ENCODE measurements around the gene TMEM184A.

The TMEM184A gene

DNA sequence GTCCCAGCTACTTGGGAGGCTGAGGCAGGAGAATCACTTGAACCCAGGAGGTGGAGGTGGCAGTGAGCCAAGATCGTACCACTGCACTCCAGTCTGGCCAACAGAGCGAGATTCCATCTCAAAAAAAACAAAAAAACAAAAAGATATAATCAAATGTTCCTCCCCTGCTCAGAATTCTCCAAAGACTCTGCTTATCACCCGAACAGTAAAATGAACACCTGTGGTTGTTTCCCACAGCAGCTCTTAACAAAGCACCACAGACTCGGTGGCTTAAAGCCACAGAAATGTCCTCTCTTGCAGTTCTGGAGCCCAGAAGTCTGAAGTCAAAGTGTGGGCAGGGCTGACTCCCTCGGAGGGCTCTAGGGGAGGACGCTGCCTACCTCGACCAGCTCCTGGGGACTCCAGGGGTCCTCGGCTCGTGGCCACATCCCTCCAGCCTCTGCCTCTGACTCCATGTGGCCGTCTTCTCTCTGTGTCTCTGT is 47.7 kb downstream of the TMEM184A start:
- no peaks in the 10 kb centered on the region for H3K27me3 ChIP-seq (ENCODE audit: control insufficient read depth in 1 of 2, insufficient read depth in 2 of 2, low read length in 2 of 2)
- no peaks in the 10 kb centered on the region for H3K9me3 ChIP-seq (ENCODE audit: control insufficient read depth in 2 of 2, low read length in 2 of 2)
- no peak overlapping the region for H3K27ac ChIP-seq (ENCODE audit: low read length)
- H3K36me3 ChIP-seq (ENCODE audit: control insufficient read depth in 2 of 2, insufficient read depth in 2 of 2, low read length in 2 of 2) = no peaks in the 10 kb centered on the region
- peaks cover 11% of the 10 kb centered on the region for H3K4me1 ChIP-seq (ENCODE audit: control insufficient read depth, insufficient read depth, low read length)
- H3K9ac ChIP-seq (ENCODE audit: low read length in 2 of 2) = no peak overlapping the region
- no peak overlapping the region for H3K4me3 ChIP-seq (ENCODE audit: low read length in 2 of 2)

DNA sequence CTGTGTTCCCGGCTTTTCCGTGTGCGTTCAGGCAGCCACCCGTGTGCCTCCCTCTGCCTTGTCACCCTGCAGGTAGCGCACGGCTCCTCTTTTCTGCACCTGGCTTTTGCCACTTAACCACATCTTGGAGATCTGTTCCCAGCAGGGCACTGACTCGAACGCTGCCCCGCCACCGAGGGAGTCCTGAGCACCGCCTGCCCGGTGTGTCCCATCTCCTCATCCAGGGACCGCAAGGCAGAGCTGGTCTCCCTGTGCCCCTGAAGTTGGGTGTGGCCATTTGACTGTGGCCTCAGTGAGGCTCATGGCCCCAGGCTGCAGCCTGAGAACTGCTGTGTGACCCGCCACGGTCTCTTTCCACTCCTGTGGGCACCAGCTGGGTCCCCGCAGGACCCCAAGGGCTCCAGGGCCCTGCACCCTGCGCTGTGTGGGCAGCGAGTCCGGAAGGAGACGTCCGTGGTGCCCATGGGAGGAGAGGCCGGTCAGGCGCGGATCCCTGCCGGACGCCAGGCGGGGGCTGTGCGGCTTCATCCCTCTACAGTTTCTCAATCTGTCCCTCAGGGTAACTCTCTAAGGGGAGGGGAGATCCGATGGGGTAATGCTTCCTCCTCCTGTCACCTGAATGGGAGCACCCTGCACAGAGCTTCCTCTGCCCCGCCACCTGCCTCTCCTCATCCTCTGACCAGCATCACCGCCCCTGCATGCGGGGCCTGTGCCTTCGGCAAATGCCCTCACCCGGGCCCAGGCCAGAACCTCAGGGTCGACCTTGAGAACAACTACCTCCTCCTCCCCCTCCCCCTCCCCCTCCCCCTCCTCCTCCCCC is 50.1 kb downstream of the TMEM184A start:
- no peak overlapping the region for H3K9ac ChIP-seq (ENCODE audit: low read length in 2 of 2)
- H3K27ac ChIP-seq (ENCODE audit: low read length) = no peak overlapping the region
- no peak overlapping the region for H3K4me3 ChIP-seq (ENCODE audit: low read length in 2 of 2)

DNA sequence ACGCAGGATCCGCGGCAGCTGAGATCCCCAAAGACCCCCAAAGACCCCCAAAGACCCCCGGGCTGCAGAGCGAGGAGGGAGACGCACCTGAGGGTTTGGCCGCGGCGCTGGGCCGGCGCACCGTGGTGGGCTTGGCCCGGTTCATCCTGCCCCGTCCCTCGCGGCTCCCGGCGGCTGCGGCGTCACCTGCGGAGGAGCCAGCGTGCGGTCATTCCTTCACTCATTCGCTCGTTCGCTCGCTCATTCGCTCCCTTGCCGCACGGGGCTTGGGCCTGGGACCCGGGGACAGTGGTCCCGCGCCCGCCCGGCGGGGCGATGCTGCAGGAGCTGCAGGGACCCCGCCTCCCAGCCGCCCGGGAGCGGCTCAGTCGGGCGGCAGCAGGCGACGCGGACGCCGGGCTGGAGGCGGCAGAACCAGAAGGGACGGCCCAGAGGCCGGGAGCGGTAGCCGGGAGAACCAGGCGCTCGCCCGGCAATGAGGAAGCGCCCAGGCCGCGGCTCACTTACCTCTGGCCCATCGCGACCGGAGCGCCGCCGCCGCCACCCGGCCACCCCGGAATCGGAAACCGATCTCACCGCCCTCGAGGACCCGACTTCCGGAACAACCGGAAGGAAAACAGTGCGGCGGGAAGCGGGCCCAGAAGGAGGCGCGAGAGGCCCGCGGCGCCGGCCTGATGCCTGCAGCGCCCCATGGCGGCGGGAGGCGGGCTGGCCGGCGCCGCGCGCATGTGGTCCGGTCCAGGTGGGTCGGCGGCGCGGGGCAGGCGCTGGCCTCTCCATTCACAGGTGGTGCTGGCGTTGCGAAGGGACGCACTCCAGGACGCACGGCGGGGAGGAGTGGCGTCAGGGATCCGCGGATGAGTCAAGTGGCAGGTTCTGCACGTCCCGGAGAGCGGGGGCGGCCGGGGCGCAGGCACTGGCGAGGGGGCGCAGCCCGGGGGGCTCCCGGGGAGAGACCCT is 51.9 kb downstream of the TMEM184A start, which contains the start of gene INTS1:
INTS1 (minus strand) TSS at position 574 of the 960 bp plus-strand sequence; CDS start at position 145, 429 bp downstream.
- peak within 1 kb of the TSS; percentile 64 to 72 for H3K9ac ChIP-seq (ENCODE audit: low read length in 2 of 2)
- no peak within 1 kb of the TSS for H3K27ac ChIP-seq (ENCODE audit: low read length)
- H3K4me1 ChIP-seq (ENCODE audit: control insufficient read depth, insufficient read depth, low read length) = peaks cover 20% of the 10 kb centered on the region
- no peaks in the 10 kb centered on the region for H3K9me3 ChIP-seq (ENCODE audit: control insufficient read depth in 2 of 2, low read length in 2 of 2)
- H3K36me3 ChIP-seq (ENCODE audit: control insufficient read depth in 2 of 2, insufficient read depth in 2 of 2, low read length in 2 of 2) = peaks cover 4 to 21% of the 10 kb centered on the region in 2 donors
- no peaks in the 10 kb centered on the region for H3K27me3 ChIP-seq (ENCODE audit: control insufficient read depth in 1 of 2, insufficient read depth in 2 of 2, low read length in 2 of 2)
- H3K4me3 ChIP-seq (ENCODE audit: low read length in 2 of 2) = peak within 1 kb of the TSS; percentile 94 to 96

More for the DNA sequence above, 50.1 kb downstream of the TMEM184A start:
- H3K27me3 ChIP-seq (ENCODE audit: control insufficient read depth in 1 of 2, insufficient read depth in 2 of 2, low read length in 2 of 2) = no peaks in the 10 kb centered on the region
- H3K36me3 ChIP-seq (ENCODE audit: control insufficient read depth in 2 of 2, insufficient read depth in 2 of 2, low read length in 2 of 2) = peaks cover 4 to 11% of the 10 kb centered on the region in 2 donors
- H3K9me3 ChIP-seq (ENCODE audit: control insufficient read depth in 2 of 2, low read length in 2 of 2) = no peaks in the 10 kb centered on the region
- peaks cover 20% of the 10 kb centered on the region for H3K4me1 ChIP-seq (ENCODE audit: control insufficient read depth, insufficient read depth, low read length)

DNA sequence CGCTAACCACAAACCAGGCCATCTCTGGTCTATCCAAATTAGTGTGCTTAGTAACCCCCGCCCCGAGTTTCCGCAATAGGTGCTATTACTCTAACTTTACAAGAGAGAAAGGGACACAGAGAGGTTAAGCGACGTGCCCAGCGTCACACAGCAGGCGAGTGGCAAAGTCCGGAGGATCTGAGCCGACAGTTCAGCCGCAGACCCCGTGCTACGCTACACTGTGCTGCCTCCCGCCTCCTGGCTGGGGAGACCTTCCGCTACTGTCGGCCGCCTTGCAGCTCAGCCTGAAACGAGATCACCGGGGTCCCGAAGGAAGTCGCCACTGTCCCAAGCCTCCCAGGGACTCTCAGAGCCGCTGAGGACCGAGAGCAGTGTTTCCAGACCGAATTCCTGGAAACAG is 52.6 kb downstream of the TMEM184A start:
- Histone ChIP-seq H3K27ac (ENCODE audit: low read length) (no peak overlapping the region), H3K36me3 (ENCODE audit: control insufficient read depth in 2 of 2, insufficient read depth in 2 of 2, low read length in 2 of 2) (peaks cover 4 to 21% of the 10 kb centered on the region in 2 donors), H3K9ac (ENCODE audit: low read length in 2 of 2) (peak overlapping the region; percentile 64 to 72), H3K9me3 (ENCODE audit: control insufficient read depth in 2 of 2, low read length in 2 of 2) (no peaks in the 10 kb centered on the region), H3K4me3 (ENCODE audit: low read length in 2 of 2) (peak overlapping the region; percentile 94 to 96), H3K4me1 (ENCODE audit: control insufficient read depth, insufficient read depth, low read length) (peaks cover 20% of the 10 kb centered on the region), H3K27me3 (ENCODE audit: control insufficient read depth in 1 of 2, insufficient read depth in 2 of 2, low read length in 2 of 2) (no peaks in the 10 kb centered on the region)

DNA sequence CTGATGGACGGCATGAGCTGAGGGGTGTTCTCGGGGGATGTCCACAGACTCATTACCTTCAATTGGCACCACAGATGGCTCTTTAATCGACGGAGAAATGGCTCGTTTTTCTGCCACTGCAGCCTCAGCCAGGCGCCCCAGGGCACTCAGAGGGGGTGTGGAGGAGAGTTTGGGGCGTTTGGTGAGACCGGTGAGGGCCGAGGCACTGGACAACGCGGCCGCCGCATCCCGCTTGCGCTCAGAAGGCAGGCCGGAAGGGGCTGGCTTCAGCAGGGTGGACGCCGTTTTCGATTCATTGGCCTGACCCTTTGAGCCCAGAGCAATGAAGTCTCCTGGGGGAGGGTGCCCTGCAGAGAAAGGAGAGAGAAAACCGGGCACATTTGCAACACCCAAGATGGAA is 53.2 kb downstream of the TMEM184A start:
- H3K36me3 ChIP-seq (ENCODE audit: control insufficient read depth in 2 of 2, insufficient read depth in 2 of 2, low read length in 2 of 2) = peaks cover 9 to 25% of the 10 kb centered on the region in 2 donors

DNA sequence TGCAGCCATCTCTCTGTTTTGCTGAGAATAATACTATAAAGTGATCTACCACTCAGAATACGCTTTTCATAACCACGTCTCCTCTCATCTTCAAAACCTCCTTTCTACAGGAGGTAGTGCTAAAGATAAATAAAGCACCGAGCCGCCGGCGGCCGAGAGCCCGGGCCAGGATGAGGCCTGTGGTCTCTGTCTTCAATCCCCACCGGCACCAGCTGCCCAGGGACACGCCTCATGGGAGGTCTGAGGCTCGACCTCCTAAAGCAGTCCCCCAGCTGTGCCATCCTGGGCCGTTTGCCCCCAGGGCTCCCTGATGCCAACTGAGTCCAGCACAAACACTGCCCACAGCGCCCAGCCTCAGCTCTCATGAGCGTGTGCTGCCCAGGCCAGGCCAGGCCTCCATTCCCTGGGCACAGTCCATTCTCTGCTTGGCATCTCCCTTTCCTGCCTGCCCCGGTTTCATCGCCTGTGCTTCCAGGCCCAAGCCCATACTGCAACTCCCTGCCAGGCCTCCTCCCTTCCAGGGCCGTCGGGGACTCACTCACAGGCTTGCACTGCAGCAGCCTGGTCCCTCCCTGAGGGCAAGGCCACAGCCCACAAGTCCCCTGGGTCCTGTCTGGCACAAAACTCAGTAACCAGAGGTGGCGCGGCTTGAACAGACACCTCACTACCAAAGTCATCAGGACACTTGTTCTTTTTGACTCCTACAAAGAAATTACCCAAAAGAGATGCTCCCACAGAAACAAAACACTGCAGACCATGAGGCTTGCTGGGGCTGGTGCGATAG is 54.3 kb downstream of the TMEM184A start:
- H3K4me1 ChIP-seq (ENCODE audit: control insufficient read depth, insufficient read depth, low read length) = peaks cover 20% of the 10 kb centered on the region
- H3K36me3 ChIP-seq (ENCODE audit: control insufficient read depth in 2 of 2, insufficient read depth in 2 of 2, low read length in 2 of 2) = peaks cover 18 to 31% of the 10 kb centered on the region in 2 donors
- H3K27ac ChIP-seq (ENCODE audit: low read length) = no peak overlapping the region
- H3K9me3 ChIP-seq (ENCODE audit: control insufficient read depth in 2 of 2, low read length in 2 of 2) = no peaks in the 10 kb centered on the region
- H3K4me3 ChIP-seq (ENCODE audit: low read length in 2 of 2) = peak overlapping the region in 1 of 2 donors; percentile 3
- no peak overlapping the region for H3K9ac ChIP-seq (ENCODE audit: low read length in 2 of 2)
- H3K27me3 ChIP-seq (ENCODE audit: control insufficient read depth in 1 of 2, insufficient read depth in 2 of 2, low read length in 2 of 2) = no peaks in the 10 kb centered on the region

More for the DNA sequence above, 53.2 kb downstream of the TMEM184A start:
- no peaks in the 10 kb centered on the region for H3K9me3 ChIP-seq (ENCODE audit: control insufficient read depth in 2 of 2, low read length in 2 of 2)
- peak overlapping the region in 1 of 2 donors; percentile 72 for H3K9ac ChIP-seq (ENCODE audit: low read length in 2 of 2)
- no peak overlapping the region for H3K27ac ChIP-seq (ENCODE audit: low read length)
- H3K4me3 ChIP-seq (ENCODE audit: low read length in 2 of 2) = peak overlapping the region; percentile 94 to 96
- no peaks in the 10 kb centered on the region for H3K27me3 ChIP-seq (ENCODE audit: control insufficient read depth in 1 of 2, insufficient read depth in 2 of 2, low read length in 2 of 2)
- peaks cover 20% of the 10 kb centered on the region for H3K4me1 ChIP-seq (ENCODE audit: control insufficient read depth, insufficient read depth, low read length)

DNA sequence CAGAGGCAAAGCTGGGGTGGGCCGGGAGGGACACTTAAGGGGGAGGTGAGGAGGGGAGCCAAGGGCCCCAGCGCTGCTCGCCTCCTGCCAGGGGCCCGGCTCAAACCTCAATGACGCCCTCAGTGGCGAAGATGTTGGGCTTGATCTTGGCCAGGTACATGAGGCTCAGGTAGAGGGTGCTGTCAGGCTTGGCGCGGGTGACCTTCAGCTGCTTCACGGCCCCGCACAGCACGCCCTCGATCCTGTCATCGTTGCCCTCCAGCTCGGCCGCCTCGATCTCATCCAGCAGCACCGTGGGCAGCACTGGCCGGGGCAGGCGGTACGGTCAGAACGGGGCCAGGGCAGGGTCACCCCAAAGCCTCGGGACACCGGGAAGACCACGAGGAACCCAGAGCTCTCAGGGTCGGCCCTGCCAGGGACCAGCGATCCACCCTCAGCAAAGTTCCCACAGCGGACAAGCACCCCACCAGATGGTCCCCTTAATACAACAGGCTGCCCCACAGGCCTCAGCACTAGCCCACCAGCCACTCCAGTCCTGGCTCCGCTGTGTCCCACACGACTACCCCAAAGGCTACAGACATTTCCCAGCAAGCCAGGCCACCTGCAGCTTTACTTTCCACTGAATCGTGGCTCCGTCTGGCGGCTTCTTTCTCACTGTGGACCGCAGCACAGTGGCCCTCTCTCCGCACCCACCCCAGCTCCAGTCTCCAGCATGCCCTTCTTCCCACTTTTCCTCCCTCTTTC is 55.8 kb downstream of the TMEM184A start:
- peaks cover 18 to 39% of the 10 kb centered on the region in 2 donors for H3K36me3 ChIP-seq (ENCODE audit: control insufficient read depth in 2 of 2, insufficient read depth in 2 of 2, low read length in 2 of 2)

DNA sequence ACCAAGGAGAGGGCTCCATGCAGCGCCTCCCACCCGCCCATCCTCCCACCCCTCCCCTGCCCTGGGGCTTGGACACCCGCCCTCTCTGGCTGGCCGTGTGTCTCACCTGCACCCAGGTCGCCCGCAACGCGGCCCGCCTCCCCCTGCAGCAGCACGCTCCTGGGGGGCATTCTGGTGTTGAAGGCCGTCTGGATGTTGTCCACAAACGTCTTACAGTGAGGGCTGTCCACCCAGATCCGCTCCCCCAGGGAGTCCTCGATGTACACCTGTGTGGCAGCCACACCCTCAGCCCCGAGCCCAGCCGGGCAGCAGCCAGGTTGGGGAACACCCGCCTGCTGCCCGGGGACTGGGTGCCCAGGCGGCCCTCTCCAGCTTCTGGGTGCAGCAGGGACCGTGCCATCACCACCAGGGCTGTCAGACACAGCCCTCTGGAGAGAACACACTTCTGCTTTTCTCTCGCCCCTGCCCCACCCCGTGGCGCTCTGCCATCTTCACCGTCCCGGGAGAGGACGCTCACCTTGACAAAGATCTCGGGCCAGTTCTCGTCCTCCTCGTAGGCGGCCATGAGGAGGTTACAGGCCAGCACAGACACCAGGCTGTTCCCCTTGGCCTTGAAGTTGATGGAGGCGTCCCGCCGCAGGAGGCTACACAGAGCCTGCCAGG is 56.5 kb downstream of the TMEM184A start:
- Histone ChIP-seq H3K4me1 (ENCODE audit: control insufficient read depth, insufficient read depth, low read length) (peaks cover 20% of the 10 kb centered on the region), H3K27me3 (ENCODE audit: control insufficient read depth in 1 of 2, insufficient read depth in 2 of 2, low read length in 2 of 2) (no peaks in the 10 kb centered on the region), H3K4me3 (ENCODE audit: low read length in 2 of 2) (no peak overlapping the region), H3K36me3 (ENCODE audit: control insufficient read depth in 2 of 2, insufficient read depth in 2 of 2, low read length in 2 of 2) (peaks cover 18 to 39% of the 10 kb centered on the region in 2 donors), H3K9ac (ENCODE audit: low read length in 2 of 2) (no peak overlapping the region), H3K27ac (ENCODE audit: low read length) (no peak overlapping the region), H3K9me3 (ENCODE audit: control insufficient read depth in 2 of 2, low read length in 2 of 2) (no peaks in the 10 kb centered on the region)

More for the DNA sequence above, 55.8 kb downstream of the TMEM184A start:
- Histone ChIP-seq H3K27me3 (ENCODE audit: control insufficient read depth in 1 of 2, insufficient read depth in 2 of 2, low read length in 2 of 2) (no peaks in the 10 kb centered on the region), H3K4me3 (ENCODE audit: low read length in 2 of 2) (no peak overlapping the region), H3K9me3 (ENCODE audit: control insufficient read depth in 2 of 2, low read length in 2 of 2) (no peaks in the 10 kb centered on the region), H3K4me1 (ENCODE audit: control insufficient read depth, insufficient read depth, low read length) (peaks cover 20% of the 10 kb centered on the region), H3K27ac (ENCODE audit: low read length) (no peak overlapping the region), H3K9ac (ENCODE audit: low read length in 2 of 2) (no peak overlapping the region)

Data from stomach smooth muscle (tissue), 2 donors.